ENCODE results near the gene LMTK3.
"Not testable (repeated sequence)": the region's sequence is repeated elsewhere in the genome, so short reads cannot be mapped to it uniquely, and the experiment has no call there.

Gene LMTK3

DNA sequence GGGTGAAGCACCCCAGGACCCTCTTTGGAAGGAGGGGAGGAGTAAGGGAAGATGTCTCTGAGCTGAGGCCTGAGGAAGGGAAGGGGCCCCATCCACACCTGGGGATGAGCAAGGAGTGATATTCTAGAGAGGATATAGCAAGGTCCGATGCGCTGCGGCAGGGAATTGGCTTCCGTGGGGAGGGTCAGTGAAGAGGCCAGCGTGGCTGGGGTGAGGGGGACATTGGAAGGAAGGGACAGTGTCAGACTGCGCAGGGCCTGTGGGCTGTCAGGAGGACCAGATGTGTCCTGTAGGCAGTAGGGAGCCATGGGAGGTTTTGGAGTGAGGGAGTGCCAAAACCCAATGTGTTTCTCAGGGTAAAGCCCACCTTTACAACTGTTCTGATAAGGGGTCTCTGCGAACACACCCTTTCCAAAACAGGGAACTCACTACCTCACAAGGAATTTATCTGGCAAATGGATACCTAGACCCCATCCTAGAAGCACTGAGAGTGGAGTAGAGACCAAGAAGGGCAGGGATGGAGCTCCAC is 3.7 kb downstream of the LMTK3 start:
- DNase-seq, result no peak

- peak; percentile 87 for DNase-seq
These were observed 5.4 kb downstream of the LMTK3 start for GRCh38 chr19:48506138-48506733.

DNA sequence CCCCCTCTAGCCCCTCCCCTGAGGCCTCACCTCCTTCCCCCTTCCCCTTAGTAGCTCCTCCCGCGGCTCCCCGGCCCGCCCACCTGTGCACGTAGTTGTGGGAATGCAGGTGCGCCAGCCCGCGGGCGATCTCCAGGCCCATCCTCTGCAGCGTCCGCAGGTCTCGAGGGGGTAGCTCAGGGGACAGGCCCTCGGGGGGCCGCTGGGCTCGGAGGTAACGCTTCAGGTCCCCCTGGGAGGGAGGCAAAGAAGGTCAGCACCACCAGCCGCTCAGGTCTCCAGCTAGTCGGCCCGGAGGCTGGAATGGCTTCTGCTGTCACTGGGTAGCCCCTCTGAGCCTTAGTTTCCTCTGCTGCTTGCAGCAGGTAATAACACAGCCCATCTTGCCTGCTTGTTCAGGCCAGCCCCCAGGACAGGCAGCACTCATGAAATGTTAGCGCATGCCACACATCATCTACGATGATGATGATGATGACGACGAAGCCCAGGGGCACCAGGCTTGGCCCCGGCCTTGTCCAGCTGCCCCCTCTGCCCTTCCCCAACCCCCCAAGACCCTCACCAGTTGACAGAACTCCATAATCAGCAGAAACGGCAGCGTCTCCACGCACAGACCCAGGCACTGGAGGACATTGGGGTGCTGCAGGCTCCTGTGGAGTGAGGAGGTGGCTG is 9.2 kb downstream of the LMTK3 start:
- no peak for DNase-seq

DNA sequence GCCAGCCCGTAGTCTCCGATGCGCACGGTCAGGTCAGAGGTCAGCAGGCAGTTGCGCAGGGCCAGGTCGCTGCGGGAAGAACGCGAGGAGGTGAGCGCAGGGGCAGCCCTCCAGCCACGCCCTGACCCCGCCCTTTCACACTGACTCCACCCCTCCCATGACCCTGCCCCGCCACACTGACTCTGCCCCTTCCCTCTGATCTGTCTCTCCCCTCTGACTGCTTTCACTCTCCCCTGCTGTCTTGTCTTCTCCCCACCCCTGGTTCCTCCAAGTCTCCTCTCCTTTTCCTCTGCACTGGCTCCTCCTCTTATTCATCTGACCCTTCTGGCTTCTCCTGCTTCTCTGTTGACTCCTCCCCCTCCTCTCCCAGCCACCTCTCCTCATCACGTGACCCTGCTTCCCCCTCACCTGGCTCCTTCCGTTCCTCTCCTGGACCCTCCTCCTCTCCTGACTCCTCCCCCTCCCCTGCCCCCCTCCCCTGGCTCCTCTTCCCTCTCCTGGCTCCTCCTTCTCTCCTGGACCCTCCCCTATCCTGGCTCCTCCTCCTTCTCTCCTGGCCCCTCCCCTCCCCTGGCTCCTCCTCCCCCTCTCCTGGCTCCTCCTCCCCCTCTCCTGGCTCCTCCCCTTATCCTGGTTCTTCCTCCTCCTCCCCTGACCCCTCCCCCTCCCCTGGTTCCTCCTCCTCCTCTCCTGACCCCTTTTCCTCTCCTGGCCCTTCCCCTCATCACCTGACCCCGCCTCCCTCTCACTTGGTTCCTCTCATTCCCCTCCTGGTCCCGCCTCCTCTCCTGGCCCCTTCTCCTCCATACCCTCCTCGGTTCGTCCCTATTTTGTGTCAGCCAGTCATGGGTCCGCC is 9.9 kb downstream of the LMTK3 start:
- DNase-seq, result peak; percentile 85

GRCh38 chr19:48500830-48501493 is 10.7 kb downstream of the LMTK3 start:
- DNase-seq, result no peak

- DNase-seq, result no peak
These were observed 12.1 kb downstream of the LMTK3 start for GRCh38 chr19:48499316-48500090.

- no peak for DNase-seq
These were observed 12.9 kb downstream of the LMTK3 start for GRCh38 chr19:48498595-48499311.

- no peak for DNase-seq
These were observed 13.7 kb downstream of the LMTK3 start for GRCh38 chr19:48497728-48498594.

- DNase-seq, result no peak
These were observed 14.5 kb downstream of the LMTK3 start for GRCh38 chr19:48496959-48497727.

DNA sequence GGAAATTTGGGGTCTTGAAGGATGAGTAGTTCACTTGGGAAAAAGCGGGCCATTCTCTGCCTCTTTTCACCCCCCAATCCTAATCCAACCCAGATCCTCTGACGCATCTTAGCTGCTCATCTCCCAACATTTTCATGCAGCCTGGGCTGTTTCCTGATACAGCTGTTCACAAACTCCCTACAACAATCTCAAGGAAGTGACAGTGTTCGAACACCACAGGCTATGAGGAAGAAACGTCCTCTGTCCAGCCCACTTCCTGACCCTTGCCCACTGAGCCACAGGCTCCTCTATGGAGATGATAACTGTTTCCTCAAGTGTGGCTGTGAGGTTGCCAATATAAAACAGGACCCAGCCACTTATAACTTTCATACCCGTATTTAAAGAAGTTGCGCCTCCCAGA is 16.2 kb downstream of the LMTK3 start:
- peak; percentile 51 for DNase-seq

DNA sequence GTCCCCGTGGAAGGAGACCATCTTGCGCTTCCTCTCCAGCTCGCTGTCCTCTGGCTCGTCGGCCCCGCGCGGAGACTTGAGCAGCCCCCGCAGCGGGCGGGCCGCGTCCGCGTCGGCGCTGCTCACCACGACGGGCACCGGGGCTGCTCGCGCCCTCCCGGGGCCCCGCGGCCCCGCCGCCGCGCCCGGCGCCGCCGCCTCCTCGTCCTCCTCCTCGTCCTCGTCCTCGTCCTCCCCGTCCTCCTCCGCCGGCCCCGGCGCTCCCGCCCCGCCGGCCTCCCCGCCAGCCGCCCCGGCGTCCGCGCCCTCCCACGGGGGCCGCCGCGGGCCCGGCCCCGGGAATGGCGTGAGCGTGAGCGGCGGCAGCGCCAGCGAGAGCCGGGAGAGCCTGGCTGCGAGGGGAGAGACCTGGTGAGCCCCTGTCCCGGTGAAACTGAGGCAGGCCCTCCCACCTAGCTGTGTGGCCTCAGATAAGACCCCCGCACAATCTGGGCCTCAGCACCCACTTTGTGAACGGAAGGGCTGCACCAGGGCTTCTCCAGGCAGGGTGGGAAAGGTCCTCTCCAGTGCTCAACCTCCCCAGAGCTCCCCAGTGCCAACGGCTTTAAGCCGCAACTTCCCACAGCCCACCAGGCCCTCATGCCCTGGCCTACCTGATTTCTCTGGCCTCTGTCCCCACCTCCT is 17.8 kb downstream of the LMTK3 start:
- DNase-seq, result no peak

DNA sequence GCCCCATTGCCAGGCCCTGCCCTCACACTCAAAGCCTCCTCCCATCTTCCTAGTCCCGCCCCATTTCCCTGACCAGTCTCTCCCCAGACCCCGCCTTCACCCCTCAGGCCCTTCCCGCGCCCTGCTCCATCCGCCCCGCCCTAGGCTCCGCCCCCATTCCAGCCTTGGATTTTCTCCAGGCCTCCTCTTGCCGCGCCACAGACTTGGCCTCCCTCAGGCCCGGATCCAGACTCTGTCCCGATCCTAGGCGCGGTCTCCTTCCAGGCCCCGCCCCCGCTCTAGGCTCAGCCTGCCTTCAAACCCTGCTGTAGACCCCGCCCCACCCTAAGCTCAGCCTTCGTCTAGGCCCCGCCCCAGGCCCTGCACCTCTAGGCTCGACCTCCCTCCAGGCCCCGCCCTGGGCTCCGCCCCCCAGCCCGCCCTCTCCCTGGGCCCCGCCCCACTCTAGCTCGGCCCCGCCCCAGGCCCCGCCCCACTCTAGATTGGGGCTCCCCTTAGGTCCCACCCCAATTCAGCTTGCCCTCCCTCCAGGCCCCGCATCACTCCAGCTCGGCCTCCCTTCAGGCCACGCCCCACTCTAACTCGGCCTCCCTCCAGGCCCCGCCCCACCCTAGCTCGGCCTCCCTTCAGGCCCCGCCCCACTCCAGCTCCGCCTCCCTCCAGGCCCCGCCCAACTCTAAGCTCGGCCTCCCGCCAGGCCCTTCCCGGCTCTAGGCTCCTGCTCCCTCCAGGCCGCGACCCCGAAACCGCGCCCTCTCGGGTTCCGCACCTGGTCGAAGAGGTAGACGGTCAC is 18.5 kb downstream of the LMTK3 start:
- DNase-seq, result peak; percentile 99

DNA sequence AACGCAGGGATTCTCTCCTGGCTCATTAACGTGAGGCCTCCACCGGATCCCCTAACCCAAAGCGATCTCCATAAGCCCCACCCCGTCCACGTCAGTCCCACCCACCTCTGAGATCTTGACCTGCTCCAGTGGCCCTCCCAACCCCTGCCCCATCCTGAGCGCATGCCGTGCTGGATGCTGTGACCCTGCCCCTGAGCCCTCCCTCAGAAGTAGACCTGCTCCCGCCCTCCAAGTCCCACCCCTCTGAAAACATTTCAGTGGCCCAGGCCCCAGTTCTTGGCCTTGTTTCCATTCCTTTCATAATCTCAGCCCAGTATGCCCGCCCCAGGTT is 19.9 kb downstream of the LMTK3 start:
- DNase-seq, result no peak

DNA sequence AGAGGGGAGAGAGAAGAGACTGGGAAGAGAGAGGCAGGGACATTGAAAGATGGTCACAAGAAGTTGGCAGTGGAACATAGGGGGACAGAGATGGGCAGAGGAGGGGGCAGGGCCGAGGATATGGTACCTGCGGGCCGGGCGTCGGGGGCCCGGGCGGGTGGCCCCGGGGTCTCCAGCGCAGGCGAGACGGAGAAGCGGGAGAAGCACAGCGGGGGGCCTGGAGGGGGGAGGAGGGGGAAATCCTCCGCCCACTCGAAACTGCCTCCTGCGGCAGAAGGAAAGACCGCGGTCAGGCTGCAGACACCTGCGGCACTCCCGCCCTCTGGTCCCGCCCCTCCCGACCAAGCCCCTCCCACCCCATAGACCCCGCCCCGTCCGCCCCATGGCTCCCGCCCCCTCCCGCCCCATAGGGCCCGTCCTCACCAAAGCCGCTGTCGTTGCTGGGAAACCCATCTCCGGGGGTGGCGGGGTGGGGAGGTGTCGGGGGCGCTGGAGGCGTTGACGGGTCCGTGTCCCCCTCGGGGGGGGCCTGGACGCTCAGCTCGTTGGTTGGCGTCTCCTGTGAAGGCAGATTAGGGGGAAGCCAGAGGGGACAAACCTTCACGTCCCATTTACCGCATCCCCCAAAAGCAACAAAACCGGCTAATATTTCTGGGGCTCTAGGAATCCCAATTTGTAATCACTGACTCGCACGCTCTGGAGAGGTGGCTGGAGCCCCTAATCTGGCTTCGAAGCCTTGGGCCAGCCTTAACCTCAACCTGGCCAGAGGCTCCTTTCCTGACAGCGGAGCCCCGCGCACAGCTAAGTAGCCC is 20.4 kb downstream of the LMTK3 start:
- DNase-seq, result peak; percentile 81

DNA sequence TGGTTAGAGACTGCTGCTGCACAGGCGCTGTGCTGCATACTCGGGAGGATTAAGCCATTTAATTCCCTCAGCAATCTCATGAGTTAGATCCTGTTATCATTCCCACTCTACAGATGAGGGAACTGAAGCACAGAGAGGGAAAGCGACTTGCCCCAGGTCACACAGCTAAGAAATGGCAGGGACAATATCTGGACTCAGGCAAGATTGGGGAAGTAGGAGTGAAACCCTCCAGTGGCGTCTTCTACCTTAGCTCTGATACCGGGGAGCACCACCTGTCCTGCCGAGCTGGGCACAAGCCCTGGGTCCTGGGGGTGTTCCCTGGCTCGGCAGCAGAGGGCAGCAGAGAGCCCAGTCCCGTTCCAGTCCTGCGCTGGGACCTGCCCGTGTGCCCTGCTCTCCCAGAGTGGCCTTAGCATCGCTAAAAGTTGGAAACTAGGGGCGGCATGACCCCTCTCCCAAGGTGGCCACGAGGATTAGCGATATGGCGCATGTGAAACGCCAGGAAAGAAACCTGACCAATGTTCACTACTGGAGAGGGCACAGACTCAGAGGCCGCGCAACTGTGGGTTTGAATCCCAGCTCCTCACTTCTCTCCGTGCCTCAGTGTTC is 21.9 kb downstream of the LMTK3 start:
- DNase-seq, result peak; percentile 85

GRCh38 chr19:48488478-48488877 is 23.2 kb downstream of the LMTK3 start:
- DNase-seq, result not testable (repeated sequence)

- DNase-seq, result peak; percentile 54
These were observed 23.7 kb downstream of the LMTK3 start for GRCh38 chr19:48487948-48488347.

Measured in hematopoietic multipotent progenitor cell treated with erythropoietin and hydrocortisone succinate and interleukin-3 and kit ligand, for 6 days (in vitro differentiated cells).